HTERT RPE-1 (cell line): ENCODE results near the gene ETV6.

ENCODE experiments used
- in situ Hi-C: fragments of 300-500 bp; cut with MboI; formaldehyde crosslinking; loops from 4 replicates; pipeline ENCODE4 v1.14.3; 2020; ENCODE audit warnings: low sequenced_read_pairs

Gene ETV6

GRCh38 chr12:11797317-11797913, 147.9 kb downstream of the ETV6 start:
- in situ Hi-C loops: no loop called here

DNA sequence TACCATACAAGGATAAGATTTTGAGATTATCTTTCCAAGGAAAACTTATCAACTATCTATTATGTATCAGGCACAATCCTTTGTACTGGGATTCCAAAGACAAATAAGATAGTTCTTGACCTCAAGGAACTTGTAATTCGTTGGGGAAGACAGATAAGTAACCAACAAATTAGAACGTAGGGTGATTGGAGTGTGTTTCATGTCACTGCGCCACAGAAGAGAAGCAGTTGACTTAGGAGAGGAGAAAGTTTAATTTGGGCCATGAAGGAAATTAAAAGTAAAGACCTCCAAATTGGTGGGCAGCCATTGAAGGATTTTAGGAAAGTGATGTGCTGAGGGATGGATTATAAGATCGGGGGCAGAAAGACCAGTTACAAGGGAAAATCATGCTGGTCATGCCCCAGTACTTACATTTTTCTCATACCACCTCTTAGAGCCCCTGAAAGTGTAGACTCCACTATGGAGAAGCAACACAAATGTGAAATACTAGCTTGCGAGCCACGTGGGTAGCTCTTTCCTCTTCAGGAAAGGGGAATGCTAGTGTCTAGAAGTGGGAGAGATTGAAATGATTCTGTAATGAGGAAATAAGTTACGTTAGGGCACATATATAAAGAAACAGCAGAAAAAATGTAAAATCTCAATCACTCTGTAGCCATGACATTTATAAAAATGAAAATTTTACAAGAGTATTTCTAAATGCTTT, 148.7 kb downstream of the ETV6 start:
- in situ Hi-C loops: no loop called here

DNA sequence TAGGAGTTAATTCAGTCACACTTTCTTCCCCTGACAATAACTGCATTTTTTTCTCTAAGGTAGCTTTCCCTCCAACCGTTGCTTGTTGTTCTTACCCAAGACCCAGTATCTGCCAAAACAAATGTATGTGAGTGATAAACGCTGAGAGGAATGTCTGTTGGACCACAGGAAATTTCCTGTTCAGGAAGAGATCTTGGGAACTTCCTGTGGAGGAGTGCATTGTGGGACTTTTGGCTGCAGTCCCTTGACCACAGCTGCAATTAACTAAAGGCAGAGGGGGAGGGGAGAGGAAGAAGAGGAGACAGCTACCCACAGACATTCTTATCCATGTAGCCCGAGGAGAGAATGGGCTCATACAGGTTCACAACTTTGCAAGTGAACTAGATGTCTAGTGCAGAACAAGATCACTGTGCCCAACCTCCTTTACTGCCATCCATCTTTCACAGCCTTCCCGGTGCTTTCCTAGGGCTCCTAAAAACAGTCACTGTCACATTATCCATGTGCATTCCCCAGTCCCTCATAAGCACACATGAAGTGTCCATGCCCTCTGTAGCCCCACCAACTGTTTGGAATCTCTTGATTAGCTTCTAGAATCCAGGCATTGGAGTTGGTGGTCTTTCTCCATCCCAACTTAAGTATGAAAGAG, 149.5 kb downstream of the ETV6 start:
- in situ Hi-C loops: no loop called here

- in situ Hi-C loops: no loop called here
Observed at GRCh38 chr12:11799502-11799873, 150.0 kb downstream of the ETV6 start.

GRCh38 chr12:11801643-11802042, 152.2 kb downstream of the ETV6 start:
- in situ Hi-C loops: no loop called here

- in situ Hi-C loops: no loop called here
Observed at GRCh38 chr12:11804130-11804529, 154.7 kb downstream of the ETV6 start.

DNA sequence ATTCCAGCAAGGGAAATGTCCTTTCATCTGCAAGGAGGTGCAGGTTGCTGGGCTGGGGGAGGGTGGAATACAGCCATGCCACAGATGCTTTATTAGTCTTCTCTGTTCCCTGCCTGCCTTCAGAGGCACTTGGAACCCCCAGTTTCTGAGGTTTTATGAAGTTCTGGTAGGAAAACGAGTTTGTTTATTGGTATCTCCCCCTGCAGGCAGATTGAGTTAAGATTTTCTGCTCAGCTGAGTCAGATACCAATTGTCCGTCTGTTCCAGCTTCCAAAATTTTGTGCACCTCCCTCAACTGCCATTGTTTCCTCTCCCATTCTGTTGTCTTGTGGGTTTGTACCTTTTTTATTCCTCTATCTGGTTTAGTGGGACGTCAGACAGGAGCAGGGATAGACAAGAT, 155.6 kb downstream of the ETV6 start:
- in situ Hi-C loops: no loop called here

GRCh38 chr12:11805680-11806079, 156.2 kb downstream of the ETV6 start:
- in situ Hi-C loops: no loop called here

DNA sequence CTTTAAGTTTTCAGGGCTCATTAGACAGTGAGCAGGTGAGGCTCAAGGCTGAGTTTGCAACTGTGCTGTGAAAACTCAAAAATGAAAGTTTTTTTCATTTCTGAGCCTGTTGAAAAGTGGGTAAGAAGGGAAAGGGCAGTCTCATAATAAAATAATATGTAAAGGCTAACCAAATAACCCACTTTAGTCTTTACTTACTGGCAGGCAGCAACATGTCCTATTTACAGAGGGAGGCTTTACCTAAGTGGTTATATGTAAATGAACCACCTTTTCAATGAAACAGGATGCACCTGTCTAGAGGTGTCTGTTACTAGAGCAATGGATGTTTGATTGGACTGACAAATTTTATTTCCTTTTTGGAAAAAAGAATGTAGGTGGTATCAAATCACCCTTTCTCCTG, 158.0 kb downstream of the ETV6 start:
- in situ Hi-C loops: no loop called here

- in situ Hi-C loops: no loop called here
Observed at GRCh38 chr12:11808931-11809330, 159.5 kb downstream of the ETV6 start.

- in situ Hi-C loops: no loop called here
Observed at GRCh38 chr12:11810206-11810545, 160.7 kb downstream of the ETV6 start.

DNA sequence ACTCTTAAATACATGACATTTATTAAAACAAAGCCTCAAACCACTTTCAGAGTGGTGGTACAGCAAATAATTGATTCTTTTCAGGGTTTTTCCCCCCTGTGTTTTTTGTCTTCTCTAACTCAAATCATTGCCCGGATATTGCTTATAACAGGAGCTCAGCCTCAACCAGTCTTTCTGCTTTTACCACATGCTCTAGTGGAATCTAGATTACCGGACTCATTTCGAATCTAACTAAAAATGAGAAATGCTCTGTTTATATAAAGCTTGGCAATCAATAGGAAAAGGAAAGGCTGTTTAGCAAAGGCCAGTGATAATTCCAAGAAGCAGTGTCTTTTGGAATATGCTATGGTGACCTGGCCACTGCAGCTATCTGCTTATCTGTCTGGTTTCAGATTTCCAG, 161.5 kb downstream of the ETV6 start:
- in situ Hi-C loops: no loop called here

GRCh38 chr12:11812241-11812585, 162.7 kb downstream of the ETV6 start:
- in situ Hi-C loops: no loop called here

DNA sequence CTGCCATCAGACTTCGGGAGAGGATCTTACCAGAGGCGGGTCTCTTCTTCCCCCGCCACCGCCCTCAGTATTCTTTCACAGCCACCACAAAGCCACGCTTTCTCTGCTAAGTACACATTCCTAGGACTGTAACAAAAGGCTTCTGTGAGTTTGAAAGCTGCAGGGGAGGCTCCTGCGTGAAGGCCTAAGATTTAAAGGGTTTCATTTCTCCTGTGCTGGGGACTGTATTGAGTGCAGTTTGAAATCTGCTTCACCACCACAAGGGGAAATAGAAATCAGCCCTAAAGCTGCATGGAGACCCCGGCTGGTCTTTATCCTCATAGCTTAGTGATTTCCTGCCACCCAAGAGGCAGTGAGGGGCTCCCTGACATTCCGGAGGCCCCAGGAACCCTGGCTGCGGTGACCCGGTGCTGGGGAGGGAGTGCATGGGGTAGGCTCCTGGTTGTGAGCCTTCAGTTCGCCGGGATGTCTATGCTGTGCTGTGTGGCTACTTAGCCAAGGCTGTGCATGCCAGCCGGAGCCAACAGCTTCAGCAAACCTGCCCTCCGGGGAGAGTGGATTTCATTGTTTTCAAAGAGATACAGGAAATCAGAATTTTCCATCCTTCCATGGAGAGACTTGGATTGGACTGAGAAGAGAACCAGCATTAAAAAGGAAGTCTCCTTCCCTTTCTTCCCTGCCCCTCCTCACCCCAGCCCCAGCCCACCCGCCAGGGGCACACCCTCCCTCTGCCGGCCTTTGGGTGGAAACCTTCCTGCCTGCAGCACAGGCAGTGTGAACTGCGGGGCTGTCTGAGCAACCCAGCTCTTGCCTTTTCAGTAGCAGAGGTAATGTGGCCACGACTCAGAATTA, 163.3 kb downstream of the ETV6 start:
- in situ Hi-C loops: no loop called here

GRCh38 chr12:11813438-11813813, 164.0 kb downstream of the ETV6 start:
- in situ Hi-C loops: no loop called here

DNA sequence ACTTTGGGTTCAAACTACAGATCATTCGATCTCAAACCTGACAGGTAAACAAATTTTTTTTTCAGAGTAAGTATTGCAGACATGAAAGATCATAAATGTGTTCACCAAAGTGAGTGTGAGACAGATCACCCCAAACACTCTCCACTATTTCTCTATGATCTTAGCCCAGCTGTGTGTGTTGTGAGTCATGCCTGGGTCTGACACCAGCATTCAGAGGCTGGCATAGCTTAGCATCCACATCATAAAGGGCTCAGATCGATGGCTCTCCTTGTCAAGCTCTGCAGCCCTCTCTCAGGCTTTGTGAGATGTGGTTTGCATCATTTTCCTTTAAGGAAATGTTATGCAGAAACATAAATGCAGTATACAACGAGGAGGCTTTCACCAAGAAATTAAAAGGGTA, 164.9 kb downstream of the ETV6 start:
- in situ Hi-C loops: no loop called here

DNA sequence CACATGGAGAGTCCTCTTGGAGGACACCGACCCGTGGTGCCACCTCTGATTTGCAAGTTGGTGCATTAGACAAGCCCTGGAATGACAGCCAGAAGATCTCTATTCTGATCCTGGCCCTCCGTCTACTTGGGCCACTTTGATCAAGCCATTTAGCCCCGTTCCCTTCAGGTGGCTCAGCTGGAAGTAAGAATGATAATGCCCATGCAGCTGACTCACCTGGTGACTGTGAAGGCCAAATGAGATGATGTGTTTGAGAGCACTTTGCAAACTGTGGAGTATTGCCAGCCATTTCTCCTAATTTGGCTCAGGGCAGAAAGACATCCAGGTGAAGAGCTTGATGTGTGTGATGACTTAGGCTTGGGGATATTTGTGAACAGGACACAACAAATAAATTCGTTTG, 165.9 kb downstream of the ETV6 start:
- in situ Hi-C loops: no loop called here

- in situ Hi-C loops: no loop called here
Observed at GRCh38 chr12:11819643-11820042, 170.2 kb downstream of the ETV6 start.

- in situ Hi-C loops: no loop called here
Observed at GRCh38 chr12:11820476-11820875, 171.0 kb downstream of the ETV6 start.

- in situ Hi-C loops: no loop called here
Observed at GRCh38 chr12:11821386-11822080, 172.1 kb downstream of the ETV6 start.
